WTC11 (cell line): ENCODE measurements around the gene EFNB3. TPM values are rescaled to one million over a fixed set of nuclear protein-coding genes. Genes with fewer than 3 reads are reported as not detected.

Source experiments
- ATAC-seq: fragments of 200-7000 bp; cut with Tn5 transposase; 2 replicates; pipeline ENCODE4 v1.10.0; 2021; ENCODE audit warnings: mild to moderate bottlenecking, moderate library complexity
- CTCF ChIA-PET: fragments of 300-600 bp; sonication (Branson Sonifier 250); formaldehyde crosslinking; loops from one replicate; lab custom pipeline; 2021; ENCODE audit warnings: antibody characterized with exemption; lab: Charles Lee
- POLR2A ChIA-PET: fragments of 350-600 bp; sonication (Branson Sonifier 250); formaldehyde crosslinking; loops from one replicate; lab custom pipeline; 2021; ENCODE audit warnings: antibody characterized with exemption; lab: Charles Lee
- DNase-seq: peaks from one replicate; pipeline ENCODE4 v3.0.0; 2021; ENCODE audit warnings: low spot score
- H3K27ac Mint-ChIP-seq: 2 replicates; pipeline ENCODE4 v1.8.0; 2021; ENCODE audit warnings: mixed read lengths
- H3K27me3 Mint-ChIP-seq: 2 replicates; pipeline ENCODE4 v1.8.0; 2021; ENCODE audit warnings: low read depth, mild to moderate bottlenecking, moderate library complexity, mixed read lengths
- H3K36me3 Mint-ChIP-seq: 2 replicates; pipeline ENCODE4 v1.8.0; 2021; ENCODE audit warnings: mixed read lengths
- H3K4me1 Mint-ChIP-seq: 2 replicates; pipeline ENCODE4 v1.8.0; 2022; ENCODE audit warnings: mixed read lengths
- H3K4me3 Mint-ChIP-seq: 2 replicates; pipeline ENCODE4 v1.8.0; 2021; ENCODE audit warnings: mild to moderate bottlenecking, moderate library complexity, mixed read lengths
- H3K9me3 Mint-ChIP-seq: 2 replicates; pipeline ENCODE4 v1.8.0; 2021; ENCODE audit warnings: mixed read lengths
- AR ChIP-seq: fragments of 250-450 bp; sonication (Bioruptor Pico); IDR thresholded peaks from 2 replicates; pipeline ENCODE4 v1.9.0; 2021; ENCODE audit warnings: mild to moderate bottlenecking
- ATF1 ChIP-seq: sonication (generic); formaldehyde crosslinking; IDR thresholded peaks from 2 replicates; pipeline ENCODE4 v1.8.1; 2023; ENCODE audit warnings: mild to moderate bottlenecking, moderate library complexity, missing genetic modification reagents
- ATF2 ChIP-seq: sonication (generic); formaldehyde crosslinking; IDR thresholded peaks from 2 replicates; pipeline ENCODE4 v1.8.1; 2022; ENCODE audit warnings: low read depth, missing genetic modification reagents, borderline replicate concordance
- CREB1 ChIP-seq: sonication (generic); formaldehyde crosslinking; IDR thresholded peaks from 2 replicates; pipeline ENCODE4 v1.8.0; 2023; ENCODE audit warnings: mild to moderate bottlenecking, missing genetic modification reagents
- CTCF ChIP-seq: fragments of 200-600 bp; IDR thresholded peaks from 2 replicates; pipeline ENCODE4 v1.8.0; 2022; ENCODE audit warnings: antibody characterized with exemption
- ELF4 ChIP-seq: sonication (generic); formaldehyde crosslinking; IDR thresholded peaks from 2 replicates; pipeline ENCODE4 v1.8.1; 2022; ENCODE audit warnings: low read depth, mild to moderate bottlenecking, moderate library complexity, missing genetic modification reagents
- GABPB1 ChIP-seq: sonication (generic); formaldehyde crosslinking; IDR thresholded peaks from 2 replicates; pipeline ENCODE4 v1.8.1; 2023; ENCODE audit warnings: mild to moderate bottlenecking, missing genetic modification reagents
- JUN ChIP-seq: sonication (generic); formaldehyde crosslinking; IDR thresholded peaks from 2 replicates; pipeline ENCODE4 v1.8.0; 2023; ENCODE audit warnings: mild to moderate bottlenecking, missing genetic modification reagents
- MYBL2 ChIP-seq: sonication (generic); formaldehyde crosslinking; IDR thresholded peaks from 2 replicates; pipeline ENCODE4 v1.8.1; 2023; ENCODE audit warnings: mild to moderate bottlenecking, moderate library complexity, missing genetic modification reagents
- NFYB ChIP-seq: sonication (generic); formaldehyde crosslinking; conservative IDR thresholded peaks from 2 replicates; pipeline ENCODE4 v1.8.0; 2022; ENCODE audit warnings: low read depth, missing genetic modification reagents
- OVOL2 ChIP-seq: fragments of 250-450 bp; sonication (Bioruptor Pico); IDR thresholded peaks from 2 replicates; pipeline ENCODE4 v1.9.0; 2021; ENCODE audit warnings: mild to moderate bottlenecking, borderline replicate concordance
- PRRX2 ChIP-seq: fragments of 250-450 bp; sonication (Bioruptor Pico); IDR thresholded peaks from 2 replicates; pipeline ENCODE4 v1.8.0; 2021; ENCODE audit warnings: mild to moderate bottlenecking
- SMAD3 ChIP-seq: sonication (generic); formaldehyde crosslinking; IDR thresholded peaks from 2 replicates; pipeline ENCODE4 v1.8.0; 2022; ENCODE audit warnings: missing genetic modification reagents, mild to moderate bottlenecking, borderline replicate concordance
- SOX15 ChIP-seq: fragments of 250-450 bp; sonication (Bioruptor Pico); IDR thresholded peaks from 2 replicates; pipeline ENCODE4 v1.9.0; 2021; ENCODE audit warnings: mild to moderate bottlenecking
- TEAD1 ChIP-seq: sonication (generic); formaldehyde crosslinking; IDR thresholded peaks from 2 replicates; pipeline ENCODE4 v1.8.0; 2022; ENCODE audit warnings: mild to moderate bottlenecking, missing genetic modification reagents
- ZBTB43 ChIP-seq: sonication (generic); formaldehyde crosslinking; IDR thresholded peaks from 2 replicates; pipeline ENCODE4 v1.8.1; 2023; ENCODE audit warnings: mild to moderate bottlenecking, missing genetic modification reagents
- ZMAT4 ChIP-seq: fragments of 250-450 bp; sonication (Bioruptor Pico); IDR thresholded peaks from 2 replicates; pipeline ENCODE4 v1.9.0; 2021; ENCODE audit warnings: mild to moderate bottlenecking
- ZNF281 ChIP-seq: sonication (generic); formaldehyde crosslinking; IDR thresholded peaks from 2 replicates; pipeline ENCODE4 v1.8.0; 2023; ENCODE audit warnings: mild to moderate bottlenecking, missing genetic modification reagents
- ZNF317 ChIP-seq: sonication (generic); formaldehyde crosslinking; IDR thresholded peaks from 2 replicates; pipeline ENCODE4 v1.8.1; 2023; ENCODE audit warnings: low read depth, mild to moderate bottlenecking, moderate library complexity, missing genetic modification reagents, borderline replicate concordance
- total RNA-seq: library from RNA; stranded (reverse); gene quantifications from 3 replicates; pipeline ENCODE4 v1.2.3, GENCODE V29; 2021

EFNB3 gene
- total RNA-seq, 1 experiment from 2014 or later: 14.7 TPM

- ChIA-PET POLR2A (interaction anchor here (0.6 to 2.4 kb wide), 4 partner anchors 9 to 16 kb away, joined by 3 to 12 read pairs (median 4); partner anchors contain the start of gene TP53), CTCF (interaction anchor here (0.6 to 4.8 kb wide), 29 partner anchors 9 to 269 kb away, joined by 3 to 74 read pairs (median 5); partner anchors contain the start of genes ATP1B2, EFNB3, FXR2 and MPDU1)
- peaks cover 64% of the 10 kb centered on the region for H3K36me3 Mint-ChIP-seq
Observed at GRCh38 chr17:7673239-7673638, 31.8 kb upstream of the EFNB3 start.

GRCh38 chr17:7674934-7675333, 30.1 kb upstream of the EFNB3 start:
- Mint-ChIP-seq H3K9me3 (peaks cover 10% of the 10 kb centered on the region), H3K36me3 (peaks cover 51% of the 10 kb centered on the region), H3K27ac (peak overlapping the region; percentile 80; the same call in 1 of the 2 replicates), H3K4me3 (no peak overlapping the region), H3K27me3 (no peaks in the 10 kb centered on the region; the same call in 1 of the 2 replicates), H3K4me1 (peaks cover 44% of the 10 kb centered on the region)
- CTCF ChIA-PET: interaction anchor here (0.7 to 4.8 kb wide), 5 partner anchors 12 to 72 kb away, joined by 3 to 74 read pairs (median 5); partner anchors contain the start of genes ATP1B2, TP53 and WRAP53
- no peak for ATAC-seq
- no peak for DNase-seq
- TF ChIP-seq ZBTB43 (CRISPR knock-in tag): no peak
- TF ChIP-seq GABPB1 (CRISPR knock-in tag): no peak
- TF ChIP-seq AR (CRISPR knock-in tag): no peak
- TF ChIP-seq SMAD3 (CRISPR knock-in tag): no peak
- TF ChIP-seq JUN (CRISPR knock-in tag): no peak
- no peak for TF ChIP-seq ELF4 (CRISPR knock-in tag)
- TF ChIP-seq TEAD1 (CRISPR knock-in tag): no peak
- no peak for TF ChIP-seq ATF1 (CRISPR knock-in tag)
- no peak for TF ChIP-seq OVOL2
- TF ChIP-seq CTCF: no peak
- TF ChIP-seq NFYB (CRISPR knock-in tag): no peak
- TF ChIP-seq ATF2 (CRISPR knock-in tag): no peak
- no peak for TF ChIP-seq ZNF317 (CRISPR knock-in tag)
- TF ChIP-seq PRRX2 (CRISPR knock-in tag): no peak
- TF ChIP-seq CREB1 (CRISPR knock-in tag): no peak
- no peak for TF ChIP-seq ZMAT4 (CRISPR knock-in tag)
- no peak for TF ChIP-seq SOX15
- TF ChIP-seq ZNF281 (CRISPR knock-in tag): no peak
- POLR2A ChIA-PET: interaction anchor here (0.9 to 4.0 kb wide), 2 partner anchors 12 to 47 kb away, joined by 3 to 29 read pairs; partner anchors contain the start of genes SAT2, TP53 and WRAP53

More at GRCh38 chr17:7673239-7673638, 31.8 kb upstream of the EFNB3 start:
- DNase-seq (peak; percentile 78), ATAC-seq (no peak)
- Mint-ChIP-seq H3K4me1 (peaks cover 31% of the 10 kb centered on the region), H3K27ac (no peak overlapping the region; the same call in 1 of the 2 replicates), H3K9me3 (peaks cover 10% of the 10 kb centered on the region), H3K27me3 (no peaks in the 10 kb centered on the region; the same call in 1 of the 2 replicates), H3K4me3 (no peak overlapping the region)
- TF ChIP-seq MYBL2 (CRISPR knock-in tag) (no peak), CTCF (peak; percentile 58)
